ENCODE results near the gene NAALADL1. TPM values are rescaled to one million over a fixed set of nuclear protein-coding genes. Genes with fewer than 3 reads are reported as not detected.
A peak's percentile ranks its signal among the peaks of the same experiment; 100 is the strongest.

Gene NAALADL1
- total RNA-seq, 1 donor from 2014 or later: 27.9 TPM

- DNase-seq (ENCODE audit: low read depth): no peak
- TF ChIP-seq, protein P1, sequence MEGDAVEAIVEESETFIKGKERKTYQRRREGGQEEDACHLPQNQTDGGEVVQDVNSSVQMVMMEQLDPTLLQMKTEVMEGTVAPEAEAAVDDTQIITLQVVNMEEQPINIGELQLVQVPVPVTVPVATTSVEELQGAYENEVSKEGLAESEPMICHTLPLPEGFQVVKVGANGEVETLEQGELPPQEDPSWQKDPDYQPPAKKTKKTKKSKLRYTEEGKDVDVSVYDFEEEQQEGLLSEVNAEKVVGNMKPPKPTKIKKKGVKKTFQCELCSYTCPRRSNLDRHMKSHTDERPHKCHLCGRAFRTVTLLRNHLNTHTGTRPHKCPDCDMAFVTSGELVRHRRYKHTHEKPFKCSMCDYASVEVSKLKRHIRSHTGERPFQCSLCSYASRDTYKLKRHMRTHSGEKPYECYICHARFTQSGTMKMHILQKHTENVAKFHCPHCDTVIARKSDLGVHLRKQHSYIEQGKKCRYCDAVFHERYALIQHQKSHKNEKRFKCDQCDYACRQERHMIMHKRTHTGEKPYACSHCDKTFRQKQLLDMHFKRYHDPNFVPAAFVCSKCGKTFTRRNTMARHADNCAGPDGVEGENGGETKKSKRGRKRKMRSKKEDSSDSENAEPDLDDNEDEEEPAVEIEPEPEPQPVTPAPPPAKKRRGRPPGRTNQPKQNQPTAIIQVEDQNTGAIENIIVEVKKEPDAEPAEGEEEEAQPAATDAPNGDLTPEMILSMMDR (conservative IDR thresholded peaks at IDR 0.05; ENCODE audit: low read depth, low read length): no peak
- H3K4me3 ChIP-seq (ENCODE audit: low read depth, low read length): no peak overlapping the region
These were observed 15.5 kb downstream of the NAALADL1 start for GRCh38 chr11:65042891-65043290.

DNA sequence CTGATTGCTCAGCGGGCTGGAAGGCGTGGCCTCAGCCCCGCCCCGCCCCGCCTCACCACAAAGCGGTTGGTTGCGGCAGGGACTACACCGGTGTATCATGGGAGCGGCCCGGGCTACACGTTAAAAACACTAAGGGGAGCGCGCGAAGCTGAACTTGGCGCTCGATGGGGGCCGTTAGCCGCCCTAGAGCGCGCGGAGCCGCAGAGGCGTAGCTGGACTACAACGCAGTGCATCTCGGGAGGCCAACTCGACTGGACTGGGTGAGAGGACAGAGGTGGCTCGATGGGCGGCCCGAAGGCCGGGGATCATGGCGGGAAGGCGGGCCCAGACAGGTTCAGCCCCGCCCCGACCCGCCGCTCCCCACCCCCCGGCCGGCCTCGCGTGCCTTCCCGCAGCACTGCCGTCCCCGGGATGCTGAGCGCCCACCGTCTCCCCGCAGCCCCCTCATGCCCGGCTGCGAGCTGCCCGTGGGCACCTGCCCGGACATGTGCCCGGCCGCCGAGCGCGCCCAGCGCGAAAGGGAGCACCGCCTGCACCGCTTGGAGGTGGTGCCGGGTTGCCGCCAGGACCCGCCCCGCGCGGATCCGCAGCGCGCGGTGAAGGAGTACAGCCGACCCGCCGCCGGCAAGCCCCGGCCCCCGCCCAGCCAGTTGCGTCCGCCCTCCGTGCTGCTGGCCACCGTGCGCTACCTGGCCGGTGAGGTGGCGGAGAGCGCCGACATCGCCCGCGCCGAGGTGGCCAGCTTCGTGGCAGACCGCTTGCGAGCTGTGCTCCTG is 17.3 kb downstream of the NAALADL1 start, which contains the start of gene SAC3D1:
TSS of gene SAC3D1 (plus strand) at position 364 of the 776 bp plus-strand sequence. CDS start at position 447, 83 bp downstream.
- TF ChIP-seq, protein P1 (conservative IDR thresholded peaks at IDR 0.05; ENCODE audit: low read depth, low read length): no peak
- peak within 1 kb of the TSS; percentile 65 for H3K4me3 ChIP-seq (ENCODE audit: low read depth, low read length)
- DNase-seq (ENCODE audit: low read depth): peak; percentile 55

DNA sequence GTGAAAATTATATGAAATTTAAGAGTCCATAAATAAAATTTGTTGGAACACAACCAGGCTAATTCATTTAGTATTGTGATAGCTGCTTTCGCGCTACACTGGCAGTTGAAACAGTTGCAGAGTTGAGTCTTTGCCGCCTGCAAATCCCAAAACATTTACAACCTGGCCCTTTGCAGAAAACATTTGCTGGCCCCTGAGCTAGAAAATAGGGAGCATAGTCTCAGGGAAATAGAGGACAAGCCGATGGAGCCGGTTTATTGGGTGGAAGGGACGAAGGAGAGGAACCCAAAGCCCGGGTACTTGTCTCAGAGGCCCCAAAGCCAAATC is 17.9 kb downstream of the NAALADL1 start:
- TF ChIP-seq, protein P1 (conservative IDR thresholded peaks at IDR 0.05; ENCODE audit: low read depth, low read length): no peak
- H3K4me3 ChIP-seq (ENCODE audit: low read depth, low read length): peak overlapping the region; percentile 65
- DNase-seq (ENCODE audit: low read depth): no peak

DNA sequence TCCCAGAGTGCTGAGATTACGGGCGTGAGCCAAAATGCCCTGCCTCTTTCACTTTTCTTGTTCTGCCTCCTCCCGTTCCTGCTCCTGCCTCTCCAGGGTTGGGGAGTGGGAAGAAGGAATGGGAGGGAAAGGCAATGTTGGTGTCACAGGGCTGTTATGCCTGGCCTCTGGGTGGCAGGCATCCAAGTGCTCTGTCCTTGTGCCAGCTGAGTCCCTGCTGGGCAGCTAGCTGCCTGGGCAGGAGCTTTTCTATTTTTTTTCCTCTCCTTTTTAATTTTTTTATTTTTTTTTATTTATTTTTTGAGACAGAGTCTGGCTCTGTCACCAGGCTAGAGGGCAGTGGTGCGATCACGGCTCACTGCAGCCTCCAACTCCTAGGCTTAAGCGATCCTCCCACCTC is 21.4 kb downstream of the NAALADL1 start:
- no peak overlapping the region for H3K4me3 ChIP-seq (ENCODE audit: low read depth, low read length)
- DNase-seq (ENCODE audit: low read depth): no peak
- TF ChIP-seq, protein P1 (conservative IDR thresholded peaks at IDR 0.05; ENCODE audit: low read depth, low read length): no peak

DNA sequence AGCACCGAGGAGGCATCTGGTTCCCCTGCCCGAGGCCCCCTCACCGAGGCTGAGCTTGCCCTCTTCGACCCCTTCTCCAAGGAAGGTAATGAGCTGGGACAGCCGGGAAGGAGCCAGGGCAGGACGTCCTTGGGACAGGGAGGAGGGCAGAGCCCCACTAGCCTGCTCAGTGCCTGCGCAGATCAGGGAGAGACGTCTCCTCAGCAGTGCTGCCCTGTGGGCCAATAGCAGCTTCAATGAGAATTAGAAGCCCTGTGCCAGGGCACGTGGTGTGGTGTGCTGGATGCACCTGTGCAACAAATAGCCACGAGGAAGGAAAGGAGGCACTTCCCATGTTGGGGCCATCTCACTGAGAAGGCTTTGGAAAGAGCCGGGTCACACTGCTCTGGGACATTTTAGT is 22.8 kb downstream of the NAALADL1 start:
- no peak for DNase-seq (ENCODE audit: low read depth)
- H3K4me3 ChIP-seq (ENCODE audit: low read depth, low read length): no peak overlapping the region
- TF ChIP-seq, protein P1 (conservative IDR thresholded peaks at IDR 0.05; ENCODE audit: low read depth, low read length): no peak

DNA sequence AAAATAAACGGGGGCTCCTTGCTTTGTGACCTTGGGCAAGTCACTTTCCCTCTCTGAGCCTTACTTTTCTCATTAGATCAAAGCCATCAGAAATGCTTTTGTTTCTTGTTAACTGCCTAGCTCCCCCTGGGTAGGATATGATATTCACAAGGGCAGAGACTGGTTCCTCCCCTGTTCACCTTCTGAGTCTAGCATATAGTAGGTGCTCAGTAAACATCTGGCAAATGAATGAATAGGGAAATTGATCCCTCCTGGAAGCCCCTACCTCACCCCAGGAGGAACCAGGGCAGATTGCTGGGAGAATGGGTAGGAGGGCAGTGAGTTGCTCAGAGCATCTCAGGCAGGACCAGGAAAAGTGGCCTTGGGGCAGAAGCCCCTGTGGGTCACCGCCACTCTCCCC is 23.9 kb downstream of the NAALADL1 start:
- DNase-seq (ENCODE audit: low read depth): no peak
- TF ChIP-seq, protein P1 (conservative IDR thresholded peaks at IDR 0.05; ENCODE audit: low read depth, low read length): no peak
- H3K4me3 ChIP-seq (ENCODE audit: low read depth, low read length): no peak overlapping the region

DNA sequence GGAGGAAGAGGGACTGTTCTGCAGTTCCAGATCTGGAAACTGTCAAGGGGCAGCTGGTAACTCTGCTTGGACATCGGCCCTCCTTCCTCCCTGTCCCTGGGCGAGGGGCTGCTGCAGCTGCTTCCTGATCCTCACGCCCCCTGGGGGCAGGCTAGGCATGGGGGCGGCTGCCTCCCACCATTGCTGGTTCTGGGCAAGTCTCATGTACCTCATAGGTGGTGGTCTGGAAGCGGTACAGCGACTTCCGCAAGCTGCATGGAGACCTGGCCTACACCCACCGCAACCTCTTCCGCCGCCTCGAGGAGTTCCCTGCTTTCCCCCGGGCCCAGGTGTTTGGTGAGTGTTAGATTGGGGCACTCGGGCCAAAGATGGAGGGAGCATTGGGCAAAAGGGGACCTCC is 26.1 kb downstream of the NAALADL1 start:
- DNase-seq (ENCODE audit: low read depth): no peak
- TF ChIP-seq, protein P1 (conservative IDR thresholded peaks at IDR 0.05; ENCODE audit: low read depth, low read length): no peak

More for the DNA sequence above, 26.1 kb downstream of the NAALADL1 start:
- no peak overlapping the region for H3K4me3 ChIP-seq (ENCODE audit: low read depth, low read length)

Data from epithelial cell of proximal tubule (primary cell).